Left lobe of liver (tissue), 2 donors: Measurements from ENCODE around the gene NASP. TPM values are rescaled to one million over a fixed set of nuclear protein-coding genes. Genes with fewer than 3 reads are reported as not detected.

Experiments used
- ATAC-seq: fragments of 200-7000 bp; cut with Tn5 transposase; one replicate; pipeline ENCODE4 v1.9.1; 2020; ENCODE audit warnings: mild to moderate bottlenecking, moderate library complexity
- DNase-seq: peaks from one replicate; pipeline ENCODE4 v3.0.0-alpha.2; 2020; ENCODE audit warnings: low spot score
- total RNA-seq: library from RNA; stranded (reverse); gene quantifications from one replicate; pipeline ENCODE4 v1.2.1, GENCODE V29; 2021
- donor health status: DM: no; HTN: no; CAD: no; lungs with moderate emphysema.
- donor health status: DM: no; HTN: yes; CAD: no.

The NASP gene, protein sequence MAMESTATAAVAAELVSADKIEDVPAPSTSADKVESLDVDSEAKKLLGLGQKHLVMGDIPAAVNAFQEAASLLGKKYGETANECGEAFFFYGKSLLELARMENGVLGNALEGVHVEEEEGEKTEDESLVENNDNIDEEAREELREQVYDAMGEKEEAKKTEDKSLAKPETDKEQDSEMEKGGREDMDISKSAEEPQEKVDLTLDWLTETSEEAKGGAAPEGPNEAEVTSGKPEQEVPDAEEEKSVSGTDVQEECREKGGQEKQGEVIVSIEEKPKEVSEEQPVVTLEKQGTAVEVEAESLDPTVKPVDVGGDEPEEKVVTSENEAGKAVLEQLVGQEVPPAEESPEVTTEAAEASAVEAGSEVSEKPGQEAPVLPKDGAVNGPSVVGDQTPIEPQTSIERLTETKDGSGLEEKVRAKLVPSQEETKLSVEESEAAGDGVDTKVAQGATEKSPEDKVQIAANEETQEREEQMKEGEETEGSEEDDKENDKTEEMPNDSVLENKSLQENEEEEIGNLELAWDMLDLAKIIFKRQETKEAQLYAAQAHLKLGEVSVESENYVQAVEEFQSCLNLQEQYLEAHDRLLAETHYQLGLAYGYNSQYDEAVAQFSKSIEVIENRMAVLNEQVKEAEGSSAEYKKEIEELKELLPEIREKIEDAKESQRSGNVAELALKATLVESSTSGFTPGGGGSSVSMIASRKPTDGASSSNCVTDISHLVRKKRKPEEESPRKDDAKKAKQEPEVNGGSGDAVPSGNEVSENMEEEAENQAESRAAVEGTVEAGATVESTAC
- total RNA-seq: 28.2 TPM

GRCh38 chr1:45583666-45584350 lies at the start of gene NASP:
NASP (plus strand) TSS chr1:45584041; CDS start chr1:45584147, 106 bp downstream.
- ATAC-seq (peak; percentile 83), DNase-seq (peak; percentile 92)

- no peak for DNase-seq
- ATAC-seq: peak; percentile 85
Observed at GRCh38 chr1:45535988-45536766, 47.7 kb upstream of the NASP start.

DNA sequence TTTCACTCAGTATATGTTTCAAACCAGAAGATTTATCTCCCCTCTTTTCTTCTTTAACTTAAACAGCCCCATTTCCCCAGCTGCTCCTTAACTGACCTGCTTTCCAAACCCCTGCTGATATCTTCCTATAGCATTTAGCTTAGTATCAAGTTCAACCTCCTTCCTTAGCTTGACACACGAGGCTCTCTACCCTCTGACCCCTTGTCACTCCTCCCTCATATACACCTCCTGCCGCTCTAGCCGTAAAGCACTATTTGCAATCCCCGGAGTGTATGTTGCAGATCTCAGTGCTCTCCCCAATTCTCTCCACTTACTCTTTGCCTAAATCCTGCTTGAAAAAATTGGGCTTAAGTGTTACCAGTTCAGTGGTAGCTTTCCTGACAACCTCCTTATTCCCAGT lies 47.0 kb upstream of the NASP start:
- ATAC-seq (no peak), DNase-seq (no peak)

DNA sequence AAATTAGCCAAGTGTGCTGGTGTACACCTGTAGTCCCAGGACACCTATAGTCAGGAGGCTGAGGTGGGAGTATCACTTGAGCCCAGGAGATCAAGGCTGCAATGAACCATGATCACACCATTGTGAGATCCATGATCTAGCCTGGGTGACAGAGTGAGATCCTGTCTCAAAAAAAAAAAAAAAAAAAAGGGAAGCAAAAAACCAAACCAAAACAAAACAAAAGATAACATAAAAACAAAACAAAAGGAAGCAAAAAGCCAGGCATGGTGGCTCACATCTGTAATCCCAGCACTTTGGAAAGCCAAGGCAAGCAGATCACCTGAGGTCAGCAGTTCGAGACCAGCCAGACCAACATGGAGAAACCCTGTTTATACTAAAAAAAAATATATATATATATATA lies 42.6 kb upstream of the NASP start:
- ATAC-seq (no peak), DNase-seq (no peak)

DNA sequence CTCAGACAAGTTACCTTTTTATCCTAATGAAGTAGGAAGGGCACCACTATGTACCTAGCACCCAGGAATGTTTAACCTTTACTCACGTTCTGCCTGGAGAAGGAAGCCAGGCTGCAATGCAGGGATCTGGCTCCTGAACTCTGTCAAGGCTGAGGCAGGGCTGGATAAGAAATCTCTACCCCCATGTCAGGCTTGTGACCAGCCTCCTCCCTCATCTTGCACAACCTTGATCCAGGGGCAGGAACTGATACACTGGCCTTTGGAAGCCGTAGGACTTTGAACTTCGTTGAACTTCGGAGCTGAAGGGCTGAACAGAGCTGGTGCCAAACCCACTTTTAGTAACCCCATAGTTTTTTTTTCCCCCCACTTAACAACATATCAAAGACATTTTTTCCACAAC lies 41.2 kb upstream of the NASP start:
- peak; percentile 93 for DNase-seq
- ATAC-seq: peak; percentile 80

GRCh38 chr1:45543581-45544417 lies 40.0 kb upstream of the NASP start:
- ATAC-seq: peak; percentile 55

DNA sequence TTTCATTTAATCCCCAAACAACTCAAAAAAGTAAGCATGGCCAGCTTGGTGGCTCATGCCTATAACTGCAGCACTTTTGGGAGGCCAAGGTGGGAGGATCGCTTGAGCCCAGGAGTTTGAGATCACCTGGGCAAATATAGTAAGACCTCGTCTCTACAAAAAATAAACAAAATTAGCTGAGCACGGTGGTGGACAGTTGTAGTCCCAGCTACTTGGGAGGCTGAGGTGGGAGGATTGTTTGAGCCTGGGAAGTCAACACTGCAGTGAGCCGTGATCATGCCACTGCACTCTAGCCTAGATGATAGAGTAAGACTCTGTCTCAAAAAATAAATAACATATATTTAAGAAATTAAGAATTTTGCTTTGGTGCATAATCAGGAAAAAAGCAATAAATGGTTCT lies 39.3 kb upstream of the NASP start:
- no peak for ATAC-seq
- DNase-seq: no peak

More at GRCh38 chr1:45543581-45544417, 40.0 kb upstream of the NASP start:
- DNase-seq: peak; percentile 63

DNA sequence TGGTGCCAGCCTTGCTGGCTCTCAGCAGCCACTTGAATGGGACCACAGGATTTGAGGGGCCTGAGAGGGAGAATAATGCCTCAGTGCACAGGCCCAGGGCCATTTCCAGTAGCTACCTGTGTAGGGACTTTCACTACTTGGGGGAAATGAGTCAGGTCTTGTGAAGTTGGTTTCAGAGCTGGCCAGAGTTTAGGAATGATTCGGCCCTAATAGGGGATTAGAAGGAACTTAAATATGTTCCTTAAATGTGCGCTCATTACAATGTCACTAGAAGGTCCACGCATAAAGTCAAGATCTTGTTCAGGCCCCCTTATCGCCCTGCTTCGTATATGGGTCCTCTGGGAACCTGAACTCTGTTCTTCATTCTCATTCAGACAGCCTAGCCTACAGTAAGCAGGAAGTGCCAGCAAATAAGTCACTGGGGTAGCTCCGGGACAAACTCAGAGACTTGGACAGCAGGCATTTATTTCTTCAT lies 38.8 kb upstream of the NASP start:
- ATAC-seq: peak; percentile 42

GRCh38 chr1:45545553-45546310 lies 38.1 kb upstream of the NASP start:
- ATAC-seq (peak; percentile 35), DNase-seq (no peak)

More for the DNA sequence above, 38.8 kb upstream of the NASP start:
- no peak for DNase-seq

GRCh38 chr1:45550401-45551351 lies 33.2 kb upstream of the NASP start, which contains the start of gene AKR1A1:
AKR1A1 (plus strand) TSS chr1:45550826; CDS start chr1:45561795, 10,969 bp downstream.
- ATAC-seq: peak; percentile 89
- peak; percentile 94 for DNase-seq

DNA sequence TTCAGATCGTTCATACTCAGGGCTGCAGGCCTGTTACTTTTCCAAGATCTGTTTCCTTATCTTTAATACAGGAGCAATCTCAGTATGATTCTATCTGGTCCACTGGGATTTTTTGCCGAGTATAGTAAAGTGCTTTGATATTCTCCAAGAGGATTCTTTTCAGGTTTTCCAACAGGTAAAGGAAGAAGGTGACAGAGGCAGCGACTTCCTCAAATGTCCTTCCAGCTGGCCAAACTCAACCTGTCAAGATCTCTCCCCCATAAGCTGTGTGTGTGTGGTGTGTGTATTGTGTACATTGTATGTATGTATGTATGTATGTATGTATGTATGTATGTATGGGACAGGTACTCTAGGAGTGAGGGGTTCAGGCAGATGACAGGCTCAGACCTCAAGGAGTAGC lies 32.2 kb upstream of the NASP start:
- no peak for ATAC-seq
- no peak for DNase-seq

DNA sequence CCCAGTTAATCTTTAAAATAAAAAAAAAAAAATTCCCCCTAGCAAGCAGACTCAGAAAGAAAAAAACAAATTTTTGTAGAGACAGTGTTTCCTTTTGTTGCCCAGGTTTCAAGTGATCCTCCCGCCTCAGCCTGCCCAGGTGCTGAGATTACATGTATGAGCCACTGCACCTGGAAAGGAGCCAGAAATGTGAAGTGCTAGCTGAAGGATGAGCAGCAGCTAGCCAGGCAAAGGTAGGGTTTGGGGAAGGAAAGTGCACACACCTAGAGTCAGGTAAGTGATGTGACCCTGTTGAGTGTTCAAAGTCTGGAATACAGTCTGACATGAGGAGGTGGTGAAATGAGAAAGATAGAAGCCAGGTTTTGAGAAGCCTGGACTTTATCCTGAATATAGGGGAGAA lies 31.5 kb upstream of the NASP start:
- ATAC-seq (no peak), DNase-seq (peak; percentile 57)

DNA sequence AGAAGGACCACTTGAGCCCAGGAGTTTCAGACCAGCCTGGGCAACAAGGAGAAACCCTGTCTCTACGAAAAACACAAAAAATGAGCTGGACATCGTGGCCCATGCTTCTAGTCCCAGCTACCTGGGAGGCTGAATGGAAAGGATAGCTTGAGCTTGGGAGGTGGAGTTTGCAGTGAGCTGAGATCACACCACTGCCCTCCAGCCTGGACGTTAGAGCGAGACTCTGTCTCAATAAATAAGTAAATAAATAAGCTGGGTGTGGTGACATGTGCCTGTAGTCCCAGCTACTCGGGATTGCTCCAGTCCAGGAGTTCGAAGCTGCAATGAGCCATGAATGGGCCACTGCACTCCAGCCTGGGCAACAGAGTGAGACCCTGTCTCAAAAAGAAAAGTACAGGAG lies 29.6 kb upstream of the NASP start:
- ATAC-seq (peak; percentile 18), DNase-seq (peak; percentile 52)

DNA sequence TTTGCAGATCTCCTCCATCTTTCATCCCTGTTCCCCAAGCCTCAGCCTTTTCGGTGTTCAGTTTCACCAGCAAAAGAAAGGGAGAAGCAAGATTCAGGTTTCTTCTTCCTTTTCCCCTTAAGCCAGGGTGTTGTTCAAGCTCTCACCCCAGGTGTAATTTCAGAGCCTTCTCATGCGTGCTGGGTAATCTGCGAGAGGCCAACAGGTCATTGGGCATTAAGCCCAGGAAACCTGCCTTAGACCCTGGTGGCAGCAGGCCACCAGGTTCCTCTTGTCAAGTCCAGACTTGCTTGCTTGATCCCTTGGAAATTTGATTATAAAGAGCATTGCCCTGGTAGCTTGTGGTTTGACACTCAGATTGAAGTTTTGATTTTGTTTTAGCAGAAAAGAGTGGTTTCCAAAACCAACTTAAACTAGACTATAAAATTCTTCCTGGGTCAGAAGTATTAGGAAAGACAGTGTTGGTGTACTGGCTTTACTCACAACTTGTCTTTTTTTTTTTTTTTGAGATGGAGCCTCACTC lies 26.4 kb upstream of the NASP start:
- ATAC-seq (peak; percentile 84), DNase-seq (peak; percentile 83)

- ATAC-seq: no peak
- no peak for DNase-seq
Observed at GRCh38 chr1:45563843-45564242, 20.0 kb upstream of the NASP start.

DNA sequence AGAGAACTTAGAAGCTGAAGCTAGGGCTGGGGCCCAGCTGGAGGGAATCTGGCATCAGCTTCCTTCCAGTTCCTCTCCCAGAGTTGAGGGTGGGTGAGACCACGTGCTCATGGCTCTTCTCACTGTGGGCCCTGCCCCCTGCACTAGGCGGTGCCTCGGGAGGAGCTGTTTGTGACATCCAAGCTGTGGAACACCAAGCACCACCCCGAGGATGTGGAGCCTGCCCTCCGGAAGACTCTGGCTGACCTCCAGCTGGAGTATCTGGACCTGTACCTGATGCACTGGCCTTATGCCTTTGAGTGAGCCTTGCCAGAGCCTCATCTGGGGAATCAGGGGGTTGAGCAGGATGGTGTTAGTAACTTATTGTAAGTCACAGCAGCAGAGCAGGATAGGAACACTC lies 17.1 kb upstream of the NASP start:
- peak; percentile 70 for ATAC-seq
- DNase-seq: peak; percentile 61

- ATAC-seq (no peak), DNase-seq (no peak)
Observed at GRCh38 chr1:45567911-45568310, 15.9 kb upstream of the NASP start.
